DOHH2 (cell line): ENCODE data around the gene PLEKHG2.

Experiments used
- CTCF ChIP-seq: fragments of 200-600 bp; sonication (generic); IDR thresholded peaks from one replicate; pipeline ENCODE4 v1.5.1; 2014; ENCODE audit warnings: antibody characterized with exemption, mild to moderate bottlenecking, low read depth, low read length; ENCODE audit not compliant: poor library complexity, severe bottlenecking
- EZH2phosphoT487 ChIP-seq: fragments of 200-600 bp; sonication (generic); IDR thresholded peaks from 2 replicates; pipeline ENCODE4 v1.6.1; 2017; ENCODE audit warnings: borderline replicate concordance, mild to moderate bottlenecking, antibody characterized with exemption, low read length, moderate library complexity, mixed read lengths

GRCh38 chr19:39408392-39409207, 3.9 kb upstream of the PLEKHG2 start:
- TF ChIP-seq CTCF: no peak
- no peak for TF ChIP-seq EZH2phosphoT487
